COLO668 (cell line): Measurements from ENCODE around the gene CDC123.
"Not testable (repeated sequence)": the region's sequence is repeated elsewhere in the genome, so short reads cannot be mapped to it uniquely, and the experiment has no call there.

Experiments
- DNase-seq: peaks from one replicate; lab custom pipeline; 2025; ENCODE audit not compliant: unreplicated experiment; lab: John Stamatoyannopoulos, UW

The CDC123 gene

DNA sequence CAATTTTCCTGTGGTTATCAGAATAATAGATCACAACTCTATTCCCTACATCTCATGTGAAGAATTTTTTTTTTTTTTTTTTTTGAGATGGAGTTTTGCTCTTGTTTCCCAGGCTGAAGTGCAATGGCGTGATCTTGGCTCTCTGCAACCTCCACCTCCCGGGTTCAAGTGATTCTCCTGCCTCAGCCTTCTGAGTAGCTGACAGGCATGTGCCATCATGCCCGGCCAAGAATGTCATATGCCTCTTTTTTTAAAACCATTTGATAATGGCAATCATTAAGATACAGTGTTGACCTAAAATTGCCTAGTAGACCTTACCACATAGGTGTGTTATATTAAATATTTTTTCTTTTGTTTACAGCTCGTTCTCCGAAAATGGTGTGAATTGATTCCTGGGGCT lies 38.7 kb downstream of the CDC123 start:
- not testable (repeated sequence) for DNase-seq

GRCh38 chr10:12235116-12235694 lies 39.2 kb downstream of the CDC123 start:
- DNase-seq, result no peak

- DNase-seq, result no peak
Observed at GRCh38 chr10:12235796-12236195, 39.8 kb downstream of the CDC123 start.

DNA sequence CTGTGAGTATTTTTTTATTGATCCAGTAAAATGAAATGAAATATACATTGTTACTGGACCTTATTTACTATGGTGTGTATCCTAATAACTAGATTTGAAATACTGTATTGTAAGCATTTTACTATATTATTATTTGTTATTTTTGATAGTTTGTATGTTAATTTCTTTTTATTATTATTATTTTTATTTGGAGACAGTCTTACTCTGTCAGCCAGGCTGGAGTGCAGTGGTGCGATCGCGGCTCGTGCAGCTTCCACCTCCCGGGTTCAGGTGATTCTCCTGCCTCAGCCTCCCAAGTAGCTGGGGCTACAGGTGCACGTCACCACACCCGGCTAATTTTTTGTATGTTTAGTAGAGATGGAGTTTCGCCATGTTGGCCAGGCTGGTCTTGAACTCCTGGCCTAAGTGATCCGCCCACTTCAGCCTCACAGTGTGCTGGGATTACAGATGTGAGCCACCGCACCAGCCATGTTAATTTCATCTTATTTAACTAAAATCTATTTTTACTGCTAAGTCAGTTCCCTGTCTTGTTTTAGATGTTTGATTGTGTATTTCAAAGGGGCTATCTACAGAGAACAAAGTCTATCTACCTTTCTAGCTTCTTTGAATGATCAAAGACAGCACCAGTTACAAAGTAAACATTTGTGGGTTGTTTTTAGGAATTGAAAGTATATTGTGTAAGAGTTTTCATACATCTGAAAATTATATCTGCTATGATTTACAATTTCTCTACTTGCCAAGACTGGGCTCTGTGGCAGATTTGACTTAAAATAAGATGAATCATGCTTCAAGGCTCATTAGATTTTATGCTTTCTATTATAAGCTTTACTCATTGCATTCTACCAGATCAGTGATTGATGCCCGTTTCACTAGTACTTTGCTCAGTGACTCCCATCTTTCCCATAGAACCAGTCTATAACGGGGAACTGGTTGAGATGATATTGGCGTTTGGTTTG lies 41.6 kb downstream of the CDC123 start:
- no peak for DNase-seq

GRCh38 chr10:12238821-12239220 lies 42.8 kb downstream of the CDC123 start:
- DNase-seq, result no peak

- DNase-seq, result no peak
Observed at GRCh38 chr10:12241810-12242529, 46.0 kb downstream of the CDC123 start.

DNA sequence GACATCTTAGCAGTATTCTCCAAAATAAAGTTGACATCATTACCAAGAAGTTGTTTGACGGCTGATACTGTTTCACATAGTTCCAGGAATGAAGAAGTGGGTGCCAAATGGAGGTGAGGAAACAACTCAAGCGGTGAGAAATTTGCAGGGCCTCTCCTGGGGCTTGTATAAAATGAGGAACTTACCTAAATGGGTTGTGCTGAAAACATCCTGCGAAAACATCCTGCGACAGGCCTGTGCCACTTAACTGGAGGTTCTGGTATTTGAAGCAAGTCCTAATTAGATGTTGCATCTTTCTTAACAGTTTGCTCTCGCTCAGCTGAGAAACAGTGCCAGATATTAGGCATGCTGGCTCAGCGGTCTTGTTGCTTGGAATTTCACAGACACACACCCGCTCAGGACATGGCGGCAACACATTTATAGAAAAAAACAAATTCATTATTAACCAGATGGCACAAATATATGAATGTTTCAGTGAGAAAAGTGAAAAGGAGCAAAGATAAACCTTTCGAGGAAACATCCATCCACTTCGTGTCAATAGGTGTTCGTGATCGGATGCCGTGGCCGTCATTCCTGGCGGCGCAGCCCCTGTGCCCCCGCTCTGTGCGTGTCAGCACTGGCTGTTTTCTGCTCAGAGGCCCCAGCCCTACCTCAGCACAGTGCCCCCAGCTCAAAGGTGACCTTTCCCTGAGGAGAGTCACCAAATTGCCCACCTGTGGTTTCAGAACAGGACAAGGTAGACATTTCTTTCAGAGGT lies 48.1 kb downstream of the CDC123 start:
- no peak for DNase-seq

DNA sequence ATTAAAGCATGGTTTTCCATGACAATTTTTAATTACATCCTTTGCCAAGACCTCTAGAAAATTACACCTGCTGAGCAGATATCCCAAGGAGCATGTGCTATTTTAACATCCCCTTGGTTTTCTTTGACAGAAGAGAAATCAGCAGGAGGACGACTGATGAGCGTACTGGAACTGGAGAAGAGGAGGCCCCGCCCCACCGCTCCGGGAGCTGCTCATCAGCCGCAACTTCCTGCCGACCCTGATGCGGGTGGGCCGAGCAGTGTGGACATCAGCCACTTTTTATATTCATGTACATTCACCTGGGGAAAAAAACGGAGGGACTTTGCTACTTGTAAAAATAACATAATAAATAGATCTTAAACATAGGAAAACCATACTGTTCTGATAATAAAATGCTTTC lies 54.2 kb downstream of the CDC123 start:
- DNase-seq, result no peak

- not testable (repeated sequence) for DNase-seq
Observed at GRCh38 chr10:12250702-12251101, 54.7 kb downstream of the CDC123 start.

- no peak for DNase-seq
Observed at GRCh38 chr10:12251581-12251980, 55.6 kb downstream of the CDC123 start.

DNA sequence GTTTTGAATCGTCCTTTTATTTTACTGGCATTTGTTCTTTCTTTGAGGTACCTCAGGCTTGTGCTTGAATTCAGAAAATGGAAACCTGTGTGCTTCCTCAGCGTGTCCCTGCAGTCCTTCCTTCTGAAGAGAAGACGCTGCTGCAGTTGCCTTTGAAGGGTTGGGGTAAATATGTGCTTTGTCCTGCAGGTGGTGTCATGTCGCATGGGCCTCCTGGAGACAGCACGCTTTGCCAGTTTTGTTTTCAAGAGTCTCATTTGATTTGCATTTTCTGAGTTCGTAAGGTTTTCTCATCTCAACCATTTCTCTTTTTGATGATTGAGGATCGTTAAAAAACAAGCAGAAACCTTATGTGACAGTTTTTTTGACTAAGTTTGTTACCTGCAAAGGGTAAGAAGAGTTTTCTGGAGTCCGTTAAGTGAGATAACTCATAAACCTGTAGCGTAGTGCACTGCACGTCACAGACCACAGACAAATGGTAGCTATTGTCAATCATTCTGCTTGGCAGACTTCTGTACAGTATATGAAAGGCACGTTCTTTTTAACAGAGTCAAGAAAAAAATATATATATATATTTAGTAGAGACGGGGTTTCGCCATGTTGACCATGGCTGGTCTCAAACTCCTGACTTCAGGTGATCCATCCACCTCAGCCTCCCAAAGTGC lies 57.0 kb downstream of the CDC123 start:
- peak; percentile 14 for DNase-seq

DNA sequence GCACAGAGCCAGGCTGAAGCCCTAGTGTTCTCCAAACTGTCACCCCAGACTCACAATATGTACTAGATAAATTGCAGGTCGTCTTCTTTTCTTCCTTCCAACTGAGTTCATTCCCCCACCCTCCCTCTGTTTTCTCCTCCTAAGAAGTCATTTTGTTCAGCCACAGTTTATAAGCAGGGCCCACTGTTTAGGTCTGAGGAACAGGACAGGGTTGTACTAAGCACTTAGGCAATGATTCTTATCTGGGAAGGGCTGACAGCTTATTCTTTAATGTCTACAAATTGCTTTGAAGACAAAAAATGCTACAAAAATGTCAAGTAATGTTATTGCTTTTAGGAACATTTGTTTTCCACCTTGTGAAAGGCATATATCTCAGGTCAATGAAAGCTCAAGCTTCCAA lies 59.1 kb downstream of the CDC123 start:
- DNase-seq, result no peak

- no peak for DNase-seq
Observed at GRCh38 chr10:12259988-12260387, 64.0 kb downstream of the CDC123 start.

DNA sequence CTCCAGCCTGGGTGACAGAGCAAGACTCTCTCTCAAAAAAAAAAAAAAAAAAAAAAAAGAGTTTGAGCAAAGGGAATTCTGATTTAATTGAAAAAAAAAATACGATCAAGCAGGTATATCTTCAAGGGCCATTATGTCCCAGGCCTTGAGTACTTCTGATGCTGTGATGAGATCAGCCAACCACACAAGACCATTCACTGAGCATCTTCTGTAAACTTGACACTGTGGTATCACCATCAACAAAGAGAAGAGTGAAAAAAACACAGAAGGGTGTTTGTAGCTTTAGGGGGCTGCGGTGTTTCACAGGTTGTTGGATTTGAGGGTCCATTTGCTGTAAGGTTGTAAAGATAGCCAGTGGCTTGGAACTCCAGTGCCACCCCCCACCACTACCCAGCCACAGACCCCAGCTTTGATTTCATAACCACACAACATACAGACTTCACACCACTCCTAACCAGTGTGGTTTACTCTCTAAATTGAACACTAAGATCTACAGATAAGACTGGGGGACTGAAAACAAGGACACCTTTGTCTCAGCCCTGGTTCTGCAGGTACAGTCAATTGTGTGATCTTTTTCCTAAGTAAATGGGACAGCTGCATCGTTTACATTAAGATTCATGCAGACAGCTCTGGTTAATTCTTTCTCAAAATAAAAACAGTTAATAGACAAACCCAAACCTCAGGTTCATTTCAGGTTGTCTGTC lies 66.4 kb downstream of the CDC123 start:
- no peak for DNase-seq

DNA sequence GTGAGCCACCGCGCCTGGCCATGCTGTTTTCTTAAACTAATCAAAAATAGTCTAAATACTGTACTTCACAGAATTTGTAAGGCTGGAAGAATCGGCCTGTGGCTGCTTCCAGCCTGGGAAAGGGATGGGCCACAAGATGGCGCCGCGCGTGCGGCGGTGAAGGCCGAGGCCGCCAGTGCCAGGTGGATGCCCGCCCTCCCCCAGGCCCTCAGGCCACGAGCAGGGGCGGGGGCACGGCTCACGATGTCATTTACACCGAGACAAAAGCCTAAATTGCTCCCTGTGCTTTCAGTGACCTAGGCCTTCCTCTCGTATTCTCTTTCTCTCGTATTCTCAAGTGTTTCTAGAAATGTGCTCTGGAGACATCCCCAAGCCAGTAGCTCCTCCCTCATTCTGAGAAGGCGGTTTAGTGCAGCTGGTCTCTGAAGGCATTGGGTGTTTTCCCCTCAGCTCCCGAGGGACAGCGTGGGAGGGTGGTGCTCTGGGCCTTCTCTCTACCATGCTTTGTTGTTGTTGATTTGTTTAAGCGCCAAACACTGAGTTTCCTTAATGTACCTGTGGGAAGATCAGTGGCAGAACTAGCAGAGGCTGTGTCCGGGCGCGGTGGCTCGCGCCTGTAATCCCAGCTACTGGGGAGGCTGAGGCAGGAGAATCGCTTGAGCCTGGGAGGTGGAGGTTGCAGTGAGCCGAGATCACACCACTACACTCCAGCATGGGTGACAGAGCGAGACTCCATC lies 68.4 kb downstream of the CDC123 start:
- peak; percentile 87 for DNase-seq

- no peak for DNase-seq
Observed at GRCh38 chr10:12269056-12269455, 73.1 kb downstream of the CDC123 start.

DNA sequence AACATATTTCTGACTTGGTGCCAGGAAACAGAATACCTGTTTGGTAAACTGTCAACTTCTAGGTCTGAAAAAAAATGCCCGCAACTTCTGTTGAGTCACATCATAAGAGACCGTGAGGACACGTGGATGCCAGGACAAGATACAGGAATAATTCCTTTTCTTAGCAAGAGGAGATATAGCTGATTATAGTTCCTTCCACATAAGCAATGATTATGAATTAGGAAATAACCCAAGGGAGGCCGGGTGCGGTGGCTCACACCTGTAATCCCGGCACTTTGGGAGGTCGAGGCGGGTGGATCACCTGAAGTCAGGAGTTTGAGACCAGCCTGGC lies 75.2 kb downstream of the CDC123 start:
- DNase-seq, result no peak

DNA sequence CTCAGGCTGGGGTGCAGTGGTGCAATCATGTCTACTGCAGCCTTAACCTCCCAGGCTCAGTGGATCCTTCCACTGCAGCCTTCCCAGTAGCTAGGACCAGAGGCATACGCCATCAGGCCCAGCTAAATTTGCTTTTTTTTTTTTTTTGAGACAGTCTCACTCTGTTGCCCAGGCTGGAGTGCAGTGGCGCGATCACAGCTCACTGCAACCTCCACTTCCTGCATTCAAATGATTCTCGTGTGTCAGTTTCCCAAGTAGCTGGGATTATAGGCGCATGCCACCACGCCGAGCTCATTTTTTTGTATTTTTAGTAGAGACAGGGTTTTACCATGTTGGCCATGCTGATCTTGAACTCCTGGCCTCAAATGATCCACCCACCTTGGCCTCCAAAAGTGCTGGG lies 81.9 kb downstream of the CDC123 start:
- not testable (repeated sequence) for DNase-seq

GRCh38 chr10:12279281-12279680 lies 83.3 kb downstream of the CDC123 start:
- no peak for DNase-seq
